Measurements from ENCODE around the gene CFAP57. TPM values are rescaled to one million over a fixed set of nuclear protein-coding genes. Genes with fewer than 3 reads are reported as not detected.

Gene CFAP57
- total RNA-seq, 4 donors from 2014 or later = not detected

GRCh38 chr1:43250351-43250761 is 78.2 kb downstream of the CFAP57 start:
- no peak for DNase-seq
- no peaks in the 10 kb centered on the region for H3K27me3 ChIP-seq
- no peaks in the 10 kb centered on the region for H3K4me1 ChIP-seq
- no peak overlapping the region for H3K27ac ChIP-seq
- H3K4me3 ChIP-seq = no peak overlapping the region
- H3K9me3 ChIP-seq = no peaks in the 10 kb centered on the region
- TF ChIP-seq CTCF (IDR thresholded peaks at IDR 0.05) = no peak
- no peak for TF ChIP-seq POLR2A (IDR thresholded peaks at IDR 0.05)
- H3K36me3 ChIP-seq = no peaks in the 10 kb centered on the region

GRCh38 chr1:43251024-43251423 is 78.9 kb downstream of the CFAP57 start:
- DNase-seq = no peak
- H3K27ac ChIP-seq = no peak overlapping the region
- no peaks in the 10 kb centered on the region for H3K9me3 ChIP-seq
- no peaks in the 10 kb centered on the region for H3K36me3 ChIP-seq
- H3K4me3 ChIP-seq = no peak overlapping the region
- no peaks in the 10 kb centered on the region for H3K27me3 ChIP-seq
- TF ChIP-seq POLR2A (IDR thresholded peaks at IDR 0.05) (no peak), CTCF (IDR thresholded peaks at IDR 0.05) (no peak)
- peaks cover 0 to 2% (median 0%) of the 10 kb centered on the region in 4 donors for H3K4me1 ChIP-seq

- peaks cover 0 to 10% (median 3%) of the 10 kb centered on the region in 4 donors for H3K4me1 ChIP-seq
- H3K36me3 ChIP-seq = no peaks in the 10 kb centered on the region
- TF ChIP-seq POLR2A (IDR thresholded peaks at IDR 0.05) = no peak
- no peak for TF ChIP-seq CTCF (IDR thresholded peaks at IDR 0.05)
- DNase-seq = no peak
- no peaks in the 10 kb centered on the region for H3K9me3 ChIP-seq
- H3K4me3 ChIP-seq = no peak overlapping the region
- no peaks in the 10 kb centered on the region for H3K27me3 ChIP-seq
- H3K27ac ChIP-seq = no peak overlapping the region
Measured at GRCh38 chr1:43252225-43252624, 80.1 kb downstream of the CFAP57 start.

GRCh38 chr1:43253173-43253572 is 81.0 kb downstream of the CFAP57 start:
- Histone ChIP-seq H3K4me1 (peaks cover 0 to 12% (median 3%) of the 10 kb centered on the region in 4 donors), H3K4me3 (no peak overlapping the region), H3K36me3 (no peaks in the 10 kb centered on the region), H3K27ac (no peak overlapping the region), H3K27me3 (no peaks in the 10 kb centered on the region), H3K9me3 (no peaks in the 10 kb centered on the region)
- TF ChIP-seq CTCF (IDR thresholded peaks at IDR 0.05) (no peak), POLR2A (IDR thresholded peaks at IDR 0.05) (no peak)
- no peak for DNase-seq

- H3K27me3 ChIP-seq = no peaks in the 10 kb centered on the region
- no peaks in the 10 kb centered on the region for H3K36me3 ChIP-seq
- H3K4me1 ChIP-seq = peaks cover 0 to 12% (median 3%) of the 10 kb centered on the region in 4 donors
- no peaks in the 10 kb centered on the region for H3K9me3 ChIP-seq
- no peak for DNase-seq
- no peak for TF ChIP-seq POLR2A (IDR thresholded peaks at IDR 0.05)
- TF ChIP-seq CTCF (IDR thresholded peaks at IDR 0.05) = no peak
- H3K27ac ChIP-seq = no peak overlapping the region
- H3K4me3 ChIP-seq = no peak overlapping the region
Measured at GRCh38 chr1:43253876-43254275, 81.7 kb downstream of the CFAP57 start.

All from Peyer's patch (tissue), 4 donors.